HG03565 (cell line): ENCODE data around the gene MSH3.
A peak's percentile ranks its signal among the peaks of the same experiment; 100 is the strongest.

ENCODE experiments used
- ATAC-seq: cut with Tn5 transposase; IDR thresholded peaks from one replicate; pipeline ENCODE4 v1.9.1; 2021; ENCODE audit warnings: mild to moderate bottlenecking, moderate library complexity; ENCODE audit not compliant: unreplicated experiment

The MSH3 gene

DNA sequence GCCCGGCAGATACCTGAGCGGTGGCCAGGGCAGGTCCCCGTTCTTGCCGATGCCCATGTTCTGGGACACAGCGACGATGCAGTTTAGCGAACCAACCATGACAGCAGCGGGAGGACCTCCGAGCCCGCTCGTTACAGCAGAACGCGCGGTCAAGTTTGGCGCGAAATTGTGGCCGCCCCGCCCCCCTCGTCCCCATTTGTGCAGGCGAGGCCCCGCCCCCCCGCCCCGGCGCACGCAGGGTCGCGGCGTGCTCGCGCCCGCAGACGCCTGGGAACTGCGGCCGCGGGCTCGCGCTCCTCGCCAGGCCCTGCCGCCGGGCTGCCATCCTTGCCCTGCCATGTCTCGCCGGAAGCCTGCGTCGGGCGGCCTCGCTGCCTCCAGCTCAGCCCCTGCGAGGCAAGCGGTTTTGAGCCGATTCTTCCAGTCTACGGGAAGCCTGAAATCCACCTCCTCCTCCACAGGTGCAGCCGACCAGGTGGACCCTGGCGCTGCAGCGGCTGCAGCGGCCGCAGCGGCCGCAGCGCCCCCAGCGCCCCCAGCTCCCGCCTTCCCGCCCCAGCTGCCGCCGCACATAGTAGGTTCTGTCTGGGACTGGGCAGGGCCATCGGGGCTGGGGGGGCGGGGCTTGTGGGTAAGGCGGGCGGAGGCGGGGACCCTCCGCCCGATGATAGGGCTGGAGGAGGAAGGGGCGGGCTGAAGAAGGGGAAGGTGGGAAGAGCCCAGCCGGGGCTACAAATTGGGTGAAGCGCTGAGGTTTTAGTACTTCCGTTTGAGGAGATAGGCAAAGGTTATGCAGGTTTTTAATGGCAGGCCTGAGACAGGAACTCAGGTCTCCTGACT is at the start of gene MSH3, which contains the start of gene DHFR:
MSH3 (plus strand) TSS at position 262 of the 840 bp plus-strand sequence; CDS start at position 338, 76 bp downstream.
DHFR (minus strand) TSS at position 593 of the 840 bp plus-strand sequence; CDS start at position 99, 494 bp downstream.
- ATAC-seq, result peak; percentile 5

DNA sequence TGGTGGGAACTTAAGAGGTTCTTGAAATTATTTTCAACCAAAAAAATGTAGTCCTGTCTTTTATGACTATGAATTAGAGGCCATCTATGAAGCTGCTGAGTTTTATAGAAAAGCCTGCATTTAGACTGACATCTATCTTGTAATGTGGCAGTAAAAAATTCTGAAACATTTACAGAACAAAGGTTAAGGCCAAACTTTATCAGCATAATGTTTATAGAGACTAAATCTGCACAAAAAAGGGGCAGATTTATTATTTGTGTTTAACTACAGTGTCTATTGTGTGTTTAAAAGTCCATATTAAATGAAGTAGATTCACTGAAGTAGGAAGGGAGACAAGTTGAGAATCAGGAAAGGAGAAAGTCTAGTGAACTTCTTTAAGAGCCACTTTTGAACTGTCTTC is 47.1 kb upstream of the MSH3 start:
- no peak for ATAC-seq

DNA sequence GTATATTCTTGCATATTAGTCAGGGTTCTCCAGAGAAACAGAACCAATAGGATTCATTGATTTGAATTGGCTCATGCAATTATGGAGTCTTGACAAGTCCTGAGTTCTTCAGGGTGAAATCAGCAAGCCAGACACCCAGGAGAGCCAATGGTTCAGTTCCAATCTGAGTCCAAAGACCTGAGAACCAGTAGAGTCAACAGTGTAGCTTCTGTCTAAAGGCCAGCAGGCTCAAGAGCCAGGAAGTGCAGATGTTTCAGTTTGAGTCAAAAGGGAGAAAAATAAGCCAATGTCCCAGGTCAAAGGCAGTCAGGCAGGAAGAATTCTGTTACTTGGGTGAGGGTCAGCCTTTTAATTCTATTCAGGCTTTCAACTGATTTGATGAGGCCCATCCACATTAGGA is 46.6 kb upstream of the MSH3 start:
- ATAC-seq, result peak; percentile 90

DNA sequence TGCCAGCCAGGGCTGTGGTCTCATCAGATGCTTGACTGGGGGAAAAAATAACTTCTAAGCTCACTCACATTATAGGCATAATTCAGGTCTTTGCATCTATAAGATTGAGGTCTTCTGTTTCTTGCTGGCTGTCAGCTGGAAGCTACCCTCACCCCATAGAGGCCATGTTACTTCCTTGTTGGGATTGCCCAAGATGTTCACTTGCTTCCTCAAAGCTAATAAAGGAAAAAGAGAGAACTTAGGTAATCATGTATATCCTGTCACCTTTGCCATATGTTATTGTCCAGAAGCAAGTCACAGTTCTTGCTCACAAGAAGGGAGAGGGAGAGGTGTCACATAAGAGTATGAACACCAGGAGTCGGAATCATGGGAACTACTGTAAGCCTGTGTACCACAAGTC is 45.7 kb upstream of the MSH3 start:
- ATAC-seq, result no peak

DNA sequence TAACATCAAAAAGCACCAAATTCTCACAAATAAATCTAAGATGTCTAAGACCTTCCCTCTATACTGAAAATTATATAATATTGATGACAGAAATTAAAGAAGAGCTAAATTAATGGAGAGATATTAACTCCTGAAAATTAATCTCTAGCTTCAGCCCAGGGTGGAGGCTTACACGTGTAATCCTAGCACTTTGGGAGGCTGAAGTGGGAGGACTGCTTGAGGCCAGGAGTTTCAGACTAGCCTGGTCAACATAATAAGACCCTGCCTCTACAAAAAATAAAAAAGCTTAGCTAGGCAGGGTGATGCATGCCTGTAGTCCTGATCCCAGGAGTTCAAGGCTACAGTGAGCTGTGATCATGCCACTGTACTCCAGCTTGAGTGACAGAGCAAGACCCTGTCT is 44.8 kb upstream of the MSH3 start:
- no peak for ATAC-seq

DNA sequence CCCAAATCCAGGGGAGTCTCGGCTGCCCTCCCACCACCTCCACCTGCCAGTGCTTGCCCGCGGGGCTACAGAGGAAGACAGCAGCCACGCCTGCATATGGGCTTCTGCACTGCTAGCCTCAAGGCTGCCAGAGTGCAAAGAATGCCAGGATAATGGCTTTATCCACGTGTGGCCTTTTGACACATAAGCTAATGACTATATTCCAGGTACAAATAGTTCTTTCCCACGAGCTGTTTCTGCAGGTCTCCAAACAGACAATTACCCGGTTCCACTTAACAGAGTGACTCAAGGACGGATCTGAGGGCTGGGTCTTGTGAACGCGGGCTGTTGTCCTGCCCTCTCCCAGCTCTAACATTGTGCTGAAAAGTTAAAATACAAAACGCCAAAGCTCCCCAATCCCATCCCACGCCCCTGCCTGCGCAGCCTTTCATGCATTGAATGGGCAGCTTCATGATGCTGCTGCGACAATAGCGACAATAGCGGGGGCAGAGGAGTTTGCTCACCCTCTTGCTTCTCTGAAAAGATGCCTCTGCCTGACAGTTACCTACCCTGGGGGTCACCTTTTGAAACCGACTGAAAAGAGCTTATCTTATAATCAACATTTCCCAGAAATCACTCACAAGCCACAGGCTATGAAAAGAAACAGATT is 39.1 kb upstream of the MSH3 start:
- no peak for ATAC-seq

DNA sequence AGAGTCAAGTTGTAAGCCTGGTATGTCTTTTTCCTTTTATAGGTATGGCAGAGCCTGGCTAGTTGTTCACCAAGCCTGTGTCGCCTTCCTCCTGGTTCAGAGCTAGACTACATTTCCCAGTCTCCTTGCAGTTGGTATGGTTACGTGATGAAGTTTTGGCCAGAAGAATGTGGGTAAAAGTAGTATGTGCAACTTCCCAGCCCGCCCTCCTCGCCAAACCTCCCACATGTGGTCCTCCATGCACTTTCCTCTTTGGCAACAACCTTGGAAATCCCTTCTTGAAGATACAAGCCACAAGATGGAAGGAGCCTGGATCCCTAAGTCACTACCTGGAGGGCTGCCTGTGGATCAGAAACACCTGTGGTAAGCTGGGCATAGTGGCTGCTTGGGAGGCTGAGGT is 36.0 kb upstream of the MSH3 start:
- no peak for ATAC-seq

DNA sequence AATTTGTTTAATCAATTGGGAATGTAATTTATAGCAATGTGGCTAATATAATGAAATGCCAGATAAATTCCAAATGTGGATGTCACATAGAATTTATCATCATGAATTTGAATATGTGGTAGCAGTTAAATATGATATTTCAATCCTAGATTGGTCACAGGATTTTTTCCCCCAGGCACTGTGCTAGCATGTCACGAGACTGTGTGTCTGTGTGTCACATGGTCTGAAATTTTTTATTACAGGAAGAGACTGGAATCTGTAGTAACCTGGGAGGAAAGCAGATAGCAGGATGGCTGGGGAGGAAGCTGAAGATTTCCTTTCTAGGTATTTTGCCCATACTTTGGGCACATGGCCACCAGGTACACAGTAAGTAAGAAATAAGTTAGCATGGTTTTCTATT is 35.4 kb upstream of the MSH3 start:
- no peak for ATAC-seq

DNA sequence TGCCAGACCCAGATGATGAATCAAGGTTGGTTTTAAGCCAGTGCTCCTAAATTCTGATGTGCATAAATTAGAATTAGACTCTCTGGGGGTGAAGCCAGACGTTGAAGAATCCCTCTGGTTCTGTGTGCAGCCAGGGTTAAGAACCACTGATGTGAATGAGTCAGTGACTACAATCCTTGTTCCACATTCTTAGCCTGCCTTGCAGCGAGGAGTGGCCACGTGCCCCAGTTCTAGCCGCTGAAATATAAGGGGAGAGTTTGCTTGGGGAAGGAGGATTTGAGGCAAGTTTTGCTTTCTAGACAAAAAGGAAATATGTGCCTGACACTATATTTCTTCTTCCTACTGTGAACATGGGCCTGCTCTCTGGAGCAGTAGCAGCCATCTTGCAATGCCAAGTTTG is 34.2 kb upstream of the MSH3 start:
- ATAC-seq, result no peak

DNA sequence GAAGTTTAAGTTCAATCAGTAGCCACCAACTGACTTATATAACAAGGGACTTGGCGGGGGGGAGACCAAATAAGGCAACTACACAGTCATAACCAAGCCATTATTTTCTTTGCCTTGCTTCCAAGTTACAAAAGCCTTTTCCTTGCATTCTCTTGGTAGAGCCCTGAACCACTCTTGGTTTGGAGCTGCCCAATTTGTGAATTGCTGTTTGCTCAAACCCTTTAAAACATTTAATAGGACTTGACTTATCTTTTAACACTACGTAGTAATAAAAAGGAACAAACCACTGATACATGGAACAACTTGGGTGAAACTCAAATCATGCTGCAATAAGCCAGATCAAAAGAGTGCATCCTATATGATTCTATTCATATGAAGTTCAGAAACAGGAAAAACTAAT is 31.7 kb upstream of the MSH3 start:
- no peak for ATAC-seq

DNA sequence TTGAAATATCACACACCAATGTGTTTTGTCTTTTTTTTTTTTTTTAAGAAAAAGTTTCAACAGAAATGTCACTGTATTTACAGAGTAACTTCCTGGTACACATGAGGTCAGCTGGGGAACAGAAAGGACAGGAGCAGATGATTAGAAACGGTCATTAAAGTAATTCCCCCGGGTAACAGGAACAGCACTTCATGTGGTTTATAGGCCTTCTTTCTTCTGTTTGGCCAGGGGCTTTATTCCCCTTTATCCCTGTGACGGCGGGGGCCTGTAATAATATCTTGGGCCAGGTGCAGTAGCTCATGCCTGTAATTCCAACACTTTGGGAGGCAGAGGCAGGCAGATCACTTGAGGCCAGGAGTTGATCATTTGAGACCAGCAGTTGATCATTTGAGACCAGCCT is 30.5 kb upstream of the MSH3 start:
- no peak for ATAC-seq

DNA sequence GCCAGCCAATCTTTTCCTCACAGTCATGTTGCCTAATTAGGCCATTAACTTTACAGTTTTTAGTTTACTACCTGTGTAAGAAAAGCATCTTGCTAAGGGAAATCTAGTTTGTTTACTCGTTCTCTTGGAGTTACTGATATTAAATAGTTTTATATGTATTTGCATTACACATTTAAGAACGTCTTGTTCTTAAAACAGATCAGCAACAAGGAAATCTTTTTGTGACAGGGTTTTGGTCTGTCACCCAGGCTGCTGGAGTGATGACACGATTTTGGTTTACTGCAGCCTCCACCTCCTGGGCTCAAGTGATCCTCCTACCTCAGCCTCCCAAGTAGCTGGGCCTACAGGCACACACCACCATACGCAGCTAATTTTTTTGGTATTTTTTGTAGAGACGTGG is 29.2 kb upstream of the MSH3 start:
- ATAC-seq, result no peak

DNA sequence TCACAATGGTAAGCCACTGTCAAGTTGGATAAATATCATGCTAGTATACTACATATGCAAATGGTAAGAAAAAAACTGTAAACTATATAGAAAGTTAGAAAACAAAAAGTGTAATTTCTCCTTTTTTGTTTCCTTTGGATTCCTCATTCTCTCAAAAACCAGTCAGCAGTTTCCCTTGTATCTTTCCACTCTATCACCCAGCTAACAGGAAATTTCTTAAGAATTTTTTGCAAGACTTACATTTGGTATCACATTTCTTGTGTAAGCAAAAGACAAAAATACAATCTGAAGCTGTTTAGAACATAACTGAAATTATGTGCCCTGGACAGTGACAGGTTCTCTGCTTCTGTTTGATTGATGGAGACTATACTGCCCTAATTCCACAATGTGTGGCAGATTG is 25.2 kb upstream of the MSH3 start:
- no peak for ATAC-seq

DNA sequence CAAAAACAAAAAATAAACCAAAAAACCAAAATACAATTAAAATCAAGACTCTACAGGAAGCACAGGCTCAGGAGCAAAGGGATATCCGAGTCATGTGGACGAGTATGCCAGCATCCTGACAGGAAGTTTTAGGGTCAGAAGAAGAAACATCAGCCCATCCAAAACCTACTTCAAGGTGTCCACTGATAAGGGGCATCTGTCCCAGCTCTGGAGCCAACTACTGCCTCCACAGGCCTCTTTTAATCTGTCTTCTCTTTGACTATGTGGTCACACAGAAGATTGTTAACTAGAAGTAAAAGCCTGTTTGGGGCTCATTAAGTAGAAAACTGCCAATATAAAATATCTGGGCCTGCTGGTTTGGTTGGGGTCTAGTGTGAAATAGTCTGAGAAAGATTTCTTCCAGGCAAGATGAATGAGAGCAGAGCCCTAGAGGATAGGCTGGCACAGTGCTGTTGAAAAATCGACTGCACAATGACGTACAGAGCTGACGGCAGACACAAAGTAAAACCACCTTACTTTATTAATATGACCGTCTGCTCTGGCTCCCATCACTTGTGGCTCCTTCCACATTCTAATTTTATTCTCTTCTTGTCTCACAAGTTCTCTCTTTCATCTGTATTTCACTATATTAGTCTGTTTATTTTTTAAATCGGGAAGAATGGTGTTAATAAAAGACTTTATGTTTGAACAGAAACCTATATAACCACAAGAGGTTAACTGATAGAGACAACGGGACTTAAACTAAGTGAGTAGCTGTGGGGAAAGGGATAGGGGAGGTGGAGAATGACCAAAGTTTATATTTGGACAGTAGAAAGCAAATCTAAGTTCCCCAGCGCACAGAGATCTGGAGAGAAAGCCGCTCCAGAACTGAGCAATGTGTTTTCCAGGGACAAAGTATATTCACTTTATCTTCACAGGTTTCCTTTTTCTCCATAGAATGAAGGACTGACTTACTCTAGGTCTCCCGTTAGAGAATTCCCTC is 22.9 kb upstream of the MSH3 start:
- no peak for ATAC-seq

DNA sequence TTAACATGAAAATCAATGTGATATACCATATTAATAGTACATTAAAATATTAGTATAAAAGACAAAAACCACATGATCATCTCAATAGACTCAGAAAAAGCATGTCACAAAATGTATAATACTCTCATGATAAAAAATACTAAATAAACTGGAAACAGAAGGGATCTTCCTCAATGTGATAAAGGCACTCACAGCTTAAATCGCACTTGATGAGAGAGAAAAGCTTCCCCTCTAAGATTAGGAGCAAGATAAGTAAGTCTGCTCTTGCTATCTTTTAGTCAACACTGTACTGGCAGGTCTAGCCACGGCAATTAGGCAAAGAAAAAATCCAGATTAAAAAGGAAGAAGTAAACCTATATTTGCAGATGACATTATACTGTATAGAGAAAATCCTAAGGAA is 21.8 kb upstream of the MSH3 start:
- no peak for ATAC-seq

DNA sequence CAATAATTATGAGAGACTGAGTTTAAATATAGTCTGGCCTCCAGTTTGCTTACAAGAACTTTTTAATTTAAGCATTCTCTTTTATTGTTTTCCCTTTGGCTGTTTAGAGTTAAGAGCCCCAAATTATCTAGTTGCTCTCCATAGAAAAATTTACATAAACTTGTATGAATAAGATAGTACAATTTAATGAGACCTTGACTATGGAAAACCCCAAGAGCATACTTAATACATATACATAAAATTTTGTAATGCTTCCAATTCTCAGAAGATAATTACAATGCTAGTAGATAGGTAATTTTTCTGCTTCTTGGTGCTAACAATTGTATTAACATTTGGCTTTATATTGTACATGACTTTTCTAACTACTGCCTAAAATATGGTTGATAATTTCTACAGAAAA is 20.3 kb upstream of the MSH3 start:
- ATAC-seq, result no peak

DNA sequence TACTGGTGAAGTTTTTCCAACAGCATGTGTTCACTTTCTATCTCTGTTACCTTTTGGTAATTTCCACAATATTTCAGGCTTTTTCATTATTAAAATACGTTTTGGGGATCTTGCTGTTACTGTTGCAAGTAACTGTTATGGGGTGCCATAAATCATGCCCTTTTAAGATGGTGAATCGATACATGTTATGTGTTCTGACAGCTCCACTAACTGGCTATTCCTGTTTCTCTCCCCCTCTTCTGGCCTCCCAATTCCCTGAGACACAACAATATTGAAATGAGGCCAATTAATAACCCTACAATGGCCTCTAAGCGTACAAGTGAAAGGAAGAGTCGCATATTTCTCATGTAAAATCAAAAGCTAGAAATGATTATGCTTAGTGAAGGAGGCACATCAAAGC is 13.1 kb upstream of the MSH3 start:
- ATAC-seq, result no peak

DNA sequence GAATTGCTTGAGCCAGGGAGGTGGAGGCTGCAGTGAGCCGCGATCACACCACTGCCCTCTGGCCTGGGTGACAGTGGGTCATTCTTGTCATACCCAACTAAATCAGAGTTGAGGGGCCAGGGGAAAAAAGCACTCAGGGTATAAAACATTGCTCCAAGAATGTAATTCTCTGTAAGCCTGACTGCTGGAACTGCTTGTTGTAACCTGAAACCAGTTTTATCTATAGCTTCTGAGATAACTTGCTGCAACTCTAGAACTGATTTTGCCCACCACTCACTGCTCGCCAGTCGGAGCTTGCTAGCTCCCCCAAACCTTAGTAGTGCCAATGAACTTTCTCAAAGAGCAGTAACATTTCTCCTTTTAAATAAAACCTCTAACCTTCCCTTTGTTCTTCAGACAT is 9.6 kb upstream of the MSH3 start:
- ATAC-seq, result no peak

DNA sequence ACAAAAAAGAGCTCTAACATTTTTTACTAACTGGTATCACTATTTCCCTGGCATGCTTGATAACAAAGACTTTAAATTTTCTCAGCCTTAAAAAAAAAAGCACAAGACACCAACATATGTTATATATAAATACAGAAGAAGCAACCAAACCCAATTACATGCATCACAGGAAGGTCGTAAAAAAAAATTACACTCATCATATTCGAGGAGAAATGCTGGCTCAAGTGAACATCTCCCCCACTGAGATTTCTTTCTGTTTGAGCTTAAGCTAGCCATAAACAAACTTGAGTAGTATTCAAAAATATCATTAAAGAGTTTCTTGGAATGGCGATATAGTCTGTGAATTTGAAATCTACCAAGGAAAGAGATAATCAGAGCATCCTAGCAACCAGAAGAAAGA is 7.5 kb upstream of the MSH3 start:
- ATAC-seq, result no peak

DNA sequence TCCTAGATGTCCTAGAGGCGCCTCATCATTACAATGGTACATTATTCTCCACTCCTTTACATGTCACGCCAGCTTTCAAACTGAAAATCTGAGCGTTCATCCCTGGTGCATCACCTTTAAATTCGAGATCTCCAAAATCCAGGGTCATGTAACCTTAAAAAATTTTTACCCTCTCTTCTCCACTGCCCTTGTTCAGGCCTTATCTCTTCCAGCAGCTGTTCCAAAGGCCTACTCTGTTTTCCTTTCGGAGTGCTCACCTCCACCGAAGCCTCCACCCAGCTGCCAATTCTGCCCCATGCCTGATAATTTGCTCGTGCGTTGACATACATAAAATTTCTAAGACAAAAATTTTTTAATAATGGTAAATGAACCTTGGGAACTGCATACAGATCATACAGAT is 950 bp upstream of the MSH3 start:
- no peak for ATAC-seq

DNA sequence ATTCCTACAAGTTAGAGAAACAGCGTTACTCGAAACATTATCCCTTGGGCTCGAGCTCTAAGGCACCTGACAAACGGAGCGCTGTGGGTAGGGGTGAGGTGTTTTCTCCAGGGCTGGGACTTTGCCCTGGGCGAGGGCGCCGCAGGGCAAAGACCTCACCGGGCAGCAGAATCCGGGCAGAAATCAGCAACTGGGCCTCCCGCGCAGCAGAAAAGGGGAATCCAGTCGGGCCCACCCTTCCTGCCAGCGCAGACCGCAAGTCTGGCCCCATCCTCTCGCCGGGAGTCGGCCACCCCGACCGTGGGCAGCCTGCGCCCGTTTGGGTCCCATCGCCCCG is 430 bp upstream of the MSH3 start:
- no peak for ATAC-seq
